BE2C (cell line): ENCODE data around the gene LRRC8C.

Source experiments
- DNase-seq: peaks from one replicate; pipeline ENCODE4 v3.0.0-alpha.2; 2020
- H3K27me3 ChIP-seq: fragments of 250-450 bp; sonication (Bioruptor Pico); 2 replicates; pipeline ENCODE4 v1.5.1; 2020; ENCODE audit warnings: mild to moderate bottlenecking
- H3K36me3 ChIP-seq: fragments of 250-450 bp; sonication (Bioruptor Pico); 2 replicates; pipeline ENCODE4 v1.5.1; 2020; ENCODE audit warnings: mild to moderate bottlenecking
- H3K4me1 ChIP-seq: fragments of 250-450 bp; sonication (Bioruptor Pico); 2 replicates; pipeline ENCODE4 v1.5.1; 2020
- H3K4me3 ChIP-seq: 2 replicates; pipeline ENCODE4 v1.5.1; 2011; ENCODE audit warnings: low read depth, low read length
- H3K9me3 ChIP-seq: fragments of 250-450 bp; sonication (Bioruptor Pico); 2 replicates; pipeline ENCODE4 v1.5.1; 2020
- CTCF ChIP-seq: IDR thresholded peaks from 2 replicates; pipeline ENCODE4 v1.5.1; 2012; ENCODE audit warnings: mild to moderate bottlenecking, low read depth, low read length

LRRC8C gene

GRCh38 chr1:89606227-89606980, 26.5 kb upstream of the LRRC8C start:
- H3K36me3 ChIP-seq = no peaks in the 10 kb centered on the region
- no peaks in the 10 kb centered on the region for H3K4me1 ChIP-seq
- H3K9me3 ChIP-seq = no peaks in the 10 kb centered on the region
- no peak for DNase-seq
- no peak for TF ChIP-seq CTCF
- no peaks in the 10 kb centered on the region for H3K27me3 ChIP-seq
- H3K4me3 ChIP-seq = no peak overlapping the region

GRCh38 chr1:89607156-89607555, 25.8 kb upstream of the LRRC8C start:
- DNase-seq = no peak
- no peaks in the 10 kb centered on the region for H3K36me3 ChIP-seq
- no peaks in the 10 kb centered on the region for H3K9me3 ChIP-seq
- TF ChIP-seq CTCF = no peak
- no peak overlapping the region for H3K4me3 ChIP-seq
- no peaks in the 10 kb centered on the region for H3K27me3 ChIP-seq
- H3K4me1 ChIP-seq = no peaks in the 10 kb centered on the region

GRCh38 chr1:89607586-89608318, 25.2 kb upstream of the LRRC8C start:
- H3K9me3 ChIP-seq = no peaks in the 10 kb centered on the region
- H3K4me3 ChIP-seq = no peak overlapping the region
- H3K36me3 ChIP-seq = no peaks in the 10 kb centered on the region
- no peak for DNase-seq
- no peaks in the 10 kb centered on the region for H3K27me3 ChIP-seq
- TF ChIP-seq CTCF = no peak
- no peaks in the 10 kb centered on the region for H3K4me1 ChIP-seq

- Histone ChIP-seq H3K9me3 (no peaks in the 10 kb centered on the region), H3K27me3 (no peaks in the 10 kb centered on the region), H3K4me1 (no peaks in the 10 kb centered on the region), H3K36me3 (no peaks in the 10 kb centered on the region), H3K4me3 (no peak overlapping the region)
- no peak for DNase-seq
- TF ChIP-seq CTCF = no peak
These were observed 24.5 kb upstream of the LRRC8C start for GRCh38 chr1:89608319-89608983.

GRCh38 chr1:89608984-89609725, 23.8 kb upstream of the LRRC8C start:
- TF ChIP-seq CTCF = no peak
- no peaks in the 10 kb centered on the region for H3K36me3 ChIP-seq
- no peaks in the 10 kb centered on the region for H3K4me1 ChIP-seq
- no peak overlapping the region for H3K4me3 ChIP-seq
- H3K9me3 ChIP-seq = no peaks in the 10 kb centered on the region
- H3K27me3 ChIP-seq = no peaks in the 10 kb centered on the region
- no peak for DNase-seq
